ENCODE measurements around the gene SLBP.

The SLBP gene

GRCh38 chr4:1748465-1748995, 36.4 kb upstream of the SLBP start:
- DNase-seq: peak; percentile 89 to 90

- no peak for DNase-seq
These were observed 35.5 kb upstream of the SLBP start for GRCh38 chr4:1747603-1747967.

- DNase-seq: no peak
These were observed 34.9 kb upstream of the SLBP start for GRCh38 chr4:1746919-1747602.

DNA sequence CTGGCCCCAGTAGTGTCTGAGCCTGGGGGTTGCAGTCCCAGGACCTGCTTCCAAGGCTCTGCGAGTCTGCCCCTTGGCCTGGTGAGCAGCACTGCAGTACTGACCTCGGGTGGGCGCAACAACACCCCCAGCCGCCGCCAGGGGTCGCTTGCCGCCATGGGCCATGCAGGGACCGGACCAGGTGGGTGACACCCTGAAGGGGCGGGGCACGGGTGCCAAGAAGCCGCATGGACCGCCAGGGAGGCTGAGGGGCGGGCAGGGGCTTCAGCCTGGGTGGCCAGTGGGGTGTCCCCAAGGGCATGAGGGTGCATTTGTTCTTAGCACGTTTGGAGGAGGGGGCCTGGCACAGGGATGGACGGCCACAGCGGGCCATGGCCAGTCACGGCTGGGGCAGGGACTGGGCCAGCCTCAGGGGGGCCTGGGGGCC, 34.2 kb upstream of the SLBP start:
- DNase-seq: peak; percentile 88 to 89

- DNase-seq: no peak
These were observed 33.6 kb upstream of the SLBP start for GRCh38 chr4:1745697-1746096.

GRCh38 chr4:1745165-1745564, 33.0 kb upstream of the SLBP start:
- DNase-seq: no peak

DNA sequence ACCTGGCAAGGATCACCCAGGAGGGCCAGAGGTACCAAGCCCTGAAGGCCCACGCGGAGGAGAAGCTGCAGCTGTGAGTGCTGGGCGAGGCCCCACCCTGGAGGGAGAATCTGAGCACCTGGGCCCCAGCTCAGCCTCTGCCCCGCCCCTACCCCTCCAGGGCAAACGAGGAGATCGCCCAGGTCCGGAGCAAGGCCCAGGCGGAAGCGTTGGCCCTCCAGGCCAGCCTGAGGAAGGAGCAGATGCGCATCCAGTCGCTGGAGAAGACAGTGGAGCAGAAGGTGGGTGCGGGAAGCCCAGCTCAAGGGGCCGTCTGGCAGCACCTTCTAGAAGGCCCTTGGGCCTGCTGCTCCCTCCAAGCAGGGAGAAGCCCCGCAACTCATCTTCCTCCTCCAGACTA, 32.4 kb upstream of the SLBP start:
- no peak for DNase-seq

DNA sequence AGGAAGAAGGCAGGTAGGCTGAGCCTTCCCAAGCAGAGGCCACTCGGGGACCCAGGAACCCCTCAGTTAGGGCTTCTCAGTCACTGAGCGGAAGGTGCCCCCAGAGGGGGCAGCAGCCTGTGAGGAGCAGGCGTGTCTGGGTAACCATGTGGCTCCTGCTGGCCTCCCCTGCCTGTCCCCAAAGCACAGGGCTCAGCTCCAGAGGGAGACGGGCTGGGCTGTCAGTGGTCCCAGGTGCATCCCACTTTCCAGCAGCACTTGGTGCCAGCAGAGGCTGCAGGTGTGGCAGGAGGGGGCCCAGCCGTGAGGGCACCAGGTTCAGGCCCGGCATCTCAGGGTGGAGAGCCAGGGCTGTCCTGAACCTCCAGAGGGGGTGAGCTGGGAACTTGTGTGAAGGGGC, 31.9 kb upstream of the SLBP start:
- no peak for DNase-seq

DNA sequence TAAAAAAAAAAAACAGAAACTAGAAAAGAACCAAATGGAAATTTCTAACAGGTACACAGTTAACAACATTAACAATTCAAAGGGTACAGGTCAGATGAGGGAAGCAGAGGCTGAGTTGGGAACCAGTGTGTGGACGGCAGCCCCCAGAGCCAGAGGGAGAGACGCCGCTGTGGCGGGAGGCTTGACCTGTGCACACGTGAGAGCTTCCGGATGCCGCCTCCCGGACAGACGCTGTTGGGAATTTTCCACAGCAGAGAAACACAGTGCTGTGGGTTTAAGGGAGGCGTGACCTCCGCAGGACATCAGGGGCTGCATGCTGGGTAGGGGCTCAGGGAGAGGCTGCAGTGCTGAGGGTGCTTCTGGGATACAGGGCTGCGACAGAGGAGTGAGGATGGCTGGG, 31.4 kb upstream of the SLBP start:
- no peak for DNase-seq

GRCh38 chr4:1741208-1741607, 29.1 kb upstream of the SLBP start:
- no peak for DNase-seq

GRCh38 chr4:1740021-1740545, 28.0 kb upstream of the SLBP start:
- no peak for DNase-seq

GRCh38 chr4:1739358-1739757, 27.2 kb upstream of the SLBP start:
- DNase-seq: no peak

GRCh38 chr4:1738410-1738809, 26.3 kb upstream of the SLBP start:
- no peak for DNase-seq

GRCh38 chr4:1737666-1738065, 25.5 kb upstream of the SLBP start:
- no peak for DNase-seq

DNA sequence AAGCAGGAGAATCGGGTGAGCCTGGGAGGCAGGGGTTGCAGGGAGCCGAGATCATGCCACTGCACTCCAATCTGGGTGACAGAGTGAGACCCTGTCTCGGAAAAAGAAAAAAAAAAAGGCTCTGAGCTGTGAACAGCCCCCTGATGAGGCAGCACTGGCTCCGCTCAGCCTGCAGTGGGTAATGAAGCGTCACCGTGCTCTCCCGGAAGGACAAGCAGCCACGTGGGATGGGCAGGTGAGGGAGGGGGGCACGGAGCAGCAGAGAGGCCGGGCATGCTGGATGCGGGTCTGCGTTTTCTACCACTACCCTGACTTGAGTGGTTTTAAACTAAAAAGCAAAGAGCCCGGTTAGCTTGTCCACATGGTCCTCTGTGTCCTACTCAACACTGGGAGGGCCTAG, 24.7 kb upstream of the SLBP start:
- DNase-seq: no peak

DNA sequence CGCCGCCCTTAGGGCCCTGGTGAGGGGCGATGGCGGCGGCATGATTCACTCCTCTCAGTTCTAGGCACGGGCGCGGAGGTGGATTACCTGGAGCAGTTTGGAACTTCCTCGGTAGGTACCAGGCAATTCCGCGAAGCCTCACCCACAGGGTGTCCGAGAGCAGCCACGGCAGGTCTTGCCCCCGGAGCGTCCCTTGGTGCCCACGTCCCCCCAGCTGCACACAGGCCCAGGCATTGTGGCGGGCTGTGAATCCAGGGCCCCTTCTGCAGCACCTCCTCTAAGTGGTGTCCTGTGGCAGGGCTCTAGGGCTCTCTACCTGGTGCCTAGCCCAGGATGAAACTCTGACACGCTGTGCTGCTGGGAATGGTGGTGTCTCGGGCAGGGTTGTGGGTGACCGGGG, 23.1 kb upstream of the SLBP start:
- no peak for DNase-seq

GRCh38 chr4:1732911-1733310, 20.8 kb upstream of the SLBP start:
- DNase-seq: no peak

- no peak for DNase-seq
These were observed 19.1 kb upstream of the SLBP start for GRCh38 chr4:1731180-1731579.

- DNase-seq: no peak
These were observed 18.5 kb upstream of the SLBP start for GRCh38 chr4:1730532-1731135.

GRCh38 chr4:1728061-1728980, 16.2 kb upstream of the SLBP start:
- DNase-seq: no peak

DNA sequence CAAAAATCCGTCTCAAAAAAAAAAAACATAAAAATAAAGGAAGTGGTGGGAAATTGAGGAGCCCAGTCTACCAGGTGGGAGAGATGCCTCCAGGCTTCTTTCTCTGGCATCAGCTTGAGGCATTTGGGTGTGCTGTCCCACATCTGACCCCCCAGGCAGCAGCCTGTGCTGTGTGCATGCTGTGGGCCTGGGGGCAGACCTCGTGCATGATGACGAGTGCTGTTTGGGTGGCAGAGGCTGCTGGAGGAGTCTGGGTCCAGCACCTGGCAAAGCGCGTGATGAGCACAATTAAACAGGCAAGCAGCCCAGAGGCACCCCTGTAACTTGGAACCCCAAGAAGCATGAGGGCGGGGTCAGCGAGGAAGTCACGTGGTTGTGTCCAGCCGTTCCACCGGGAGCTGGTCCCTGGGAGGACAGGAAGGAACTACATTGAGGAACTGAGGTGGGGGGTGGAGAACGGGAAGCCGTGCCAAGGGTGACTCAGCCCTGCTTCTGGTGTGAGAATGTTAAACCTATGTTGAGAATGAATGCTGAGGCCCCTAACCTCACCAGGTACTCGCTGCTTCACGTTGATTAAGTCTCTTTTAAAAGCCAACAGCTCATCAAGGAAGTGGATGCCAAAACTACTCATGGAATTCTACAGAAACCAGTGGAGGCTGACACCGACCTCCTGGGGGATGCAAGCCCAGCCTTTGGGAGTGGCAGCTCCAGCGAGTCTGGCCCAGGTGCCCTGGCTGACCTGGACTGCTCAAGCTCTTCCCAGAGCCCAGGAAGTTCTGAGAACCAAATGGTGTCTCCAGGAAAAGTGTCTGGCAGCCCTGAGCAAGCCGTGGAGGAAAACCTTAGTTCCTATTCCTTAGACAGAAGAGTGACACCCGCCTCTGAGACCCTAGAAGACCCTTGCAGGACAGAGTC, 15.3 kb upstream of the SLBP start:
- DNase-seq: no peak

Measured in activated CD4-positive, alpha-beta T cell treated with anti-CD3 and anti-CD28 coated beads, Interleukin-2, amount 50 U/mL, for 48 hours (primary cell).